GM12891 (cell line): ENCODE results near the gene RNF152.

ENCODE experiments used
- POLR2A ChIP-seq: IDR thresholded peaks from 2 replicates; pipeline ENCODE4 v1.6.1; 2011; ENCODE audit warnings: low read depth, low read length, control low read depth
- POLR2AphosphoS5 ChIP-seq: IDR thresholded peaks from 2 replicates; pipeline ENCODE4 v1.6.1; 2011; ENCODE audit warnings: low read depth, low read length, control low read depth
- TAF1 ChIP-seq: IDR thresholded peaks from 2 replicates; pipeline ENCODE4 v1.6.1; 2011; ENCODE audit warnings: low read depth, low read length, control low read depth

- no peak for TF ChIP-seq POLR2A
- TF ChIP-seq POLR2AphosphoS5: no peak
- no peak for TF ChIP-seq TAF1
Measured at GRCh38 chr18:61855449-61856378, 37.1 kb downstream of the RNF152 start.
